GM23338 (cell line): ENCODE results near the gene TRAPPC12.

ENCODE experiments used
- CREB1 ChIP-seq: fragments of 250-450 bp; sonication (Bioruptor Pico); IDR thresholded peaks from 2 replicates; pipeline ENCODE4 v1.5.0; 2020; ENCODE audit warnings: low read depth, mild to moderate bottlenecking, moderate library complexity
- CTCF ChIP-seq, 2 experiments: fragments of 200-600 bp in 1 of 2; sonication (generic) in 1 of 2; conservative IDR thresholded peaks; 2 replicates each; pipeline versions ENCODE4 v1.5.1 to v1.6.1; 2016 to 2017; ENCODE audit warnings: antibody characterized with exemption in 2 of 2, low read depth in 2 of 2, mild to moderate bottlenecking in 2 of 2, moderate library complexity in 1 of 2
- EZH2 ChIP-seq: fragments of 200-600 bp; sonication (generic); IDR thresholded peaks from one replicate; pipeline ENCODE4 v1.8.0; 2017; ENCODE audit warnings: antibody characterized with exemption, mild to moderate bottlenecking, low read depth; ENCODE audit not compliant: unreplicated experiment
- JUNB ChIP-seq: IDR thresholded peaks from one replicate; pipeline ENCODE4 v1.6.1; 2016; ENCODE audit warnings: antibody characterized with exemption; ENCODE audit not compliant: unreplicated experiment

- TF ChIP-seq EZH2 (no peak), CTCF (conservative IDR thresholded peaks at IDR 0.05; ENCODE audit: low read depth in 2 of 2) (no peak), CREB1 (CRISPR knock-in tag) (no peak), JUNB (no peak)
These were observed 24.9 kb downstream of the TRAPPC12 start for GRCh38 chr2:3404349-3404894.
